GM23338 (cell line): ENCODE results near the gene IL6. TPM values are rescaled to one million over a fixed set of nuclear protein-coding genes. Genes with fewer than 3 reads are reported as not detected.
A peak's percentile ranks its signal among the peaks of the same experiment; 100 is the strongest.
"Not testable (repeated sequence)": the region's sequence is repeated elsewhere in the genome, so short reads cannot be mapped to it uniquely, and the experiment has no call there.

ENCODE experiments used
- ATAC-seq: fragments of 200-7000 bp; cut with Tn5 transposase; 3 replicates; pipeline ENCODE4 v1.9.1; 2020
- DNase-seq: peaks from one replicate; pipeline ENCODE4 v3.0.0-alpha.2; 2015; ENCODE audit warnings: low spot score
- H2AFZ ChIP-seq: fragments of 200-600 bp; sonication (generic); 2 replicates; pipeline ENCODE4 v1.8.0; 2016; ENCODE audit warnings: antibody characterized with exemption, mild to moderate bottlenecking, moderate library complexity
- H3F3A ChIP-seq: fragments of 200-600 bp; sonication (generic); replicated peaks from 2 replicates; pipeline ENCODE4 v1.8.0; 2017; ENCODE audit warnings: antibody characterized with exemption, mixed run types, low read depth
- H3K27ac ChIP-seq: fragments of 200-600 bp; sonication (generic); 2 replicates; pipeline ENCODE4 v1.6.1; 2016; ENCODE audit warnings: low read depth
- H3K27me3 ChIP-seq: fragments of 200-600 bp; sonication (generic); 2 replicates; pipeline ENCODE4 v1.8.0; 2016; ENCODE audit warnings: mild to moderate bottlenecking, mixed run types, moderate library complexity; ENCODE audit not compliant: insufficient read depth
- H3K36me3 ChIP-seq: fragments of 200-600 bp; sonication (generic); 2 replicates; pipeline ENCODE4 v1.8.0; 2016; ENCODE audit warnings: mild to moderate bottlenecking; ENCODE audit not compliant: insufficient read depth
- H3K4me1 ChIP-seq: fragments of 200-600 bp; sonication (generic); 2 replicates; pipeline ENCODE4 v1.8.0; 2016; ENCODE audit warnings: mild to moderate bottlenecking, moderate library complexity; ENCODE audit not compliant: insufficient read depth
- H3K4me2 ChIP-seq: fragments of 200-600 bp; sonication (generic); 2 replicates; pipeline ENCODE4 v1.7.1; 2017; ENCODE audit warnings: mixed run types
- H3K4me3 ChIP-seq: fragments of 200-600 bp; sonication (generic); 2 replicates; pipeline ENCODE4 v1.6.1; 2016; ENCODE audit warnings: mixed run types
- H3K79me2 ChIP-seq: fragments of 200-600 bp; sonication (generic); replicated peaks from 2 replicates; pipeline ENCODE4 v1.8.0; 2017; ENCODE audit warnings: mild to moderate bottlenecking; ENCODE audit not compliant: insufficient read depth
- H3K9me2 ChIP-seq: fragments of 200-600 bp; sonication (generic); 2 replicates; pipeline ENCODE4 v1.8.0; 2017; ENCODE audit not compliant: insufficient read depth
- H4K20me1 ChIP-seq: fragments of 200-600 bp; sonication (generic); replicated peaks from 2 replicates; pipeline ENCODE4 v1.8.0; 2017; ENCODE audit warnings: mild to moderate bottlenecking; ENCODE audit not compliant: insufficient read depth
- H3K27ac Mint-ChIP-seq: 2 replicates; pipeline ENCODE4 v1.8.0; 2020; ENCODE audit warnings: inconsistent platforms, mild to moderate bottlenecking, moderate library complexity, mixed read lengths
- H3K27me3 Mint-ChIP-seq: 3 replicates; pipeline ENCODE4 v1.8.0; 2022; ENCODE audit warnings: low read depth, mild to moderate bottlenecking, moderate library complexity, mixed read lengths, inconsistent platforms; ENCODE audit not compliant: insufficient read depth, poor library complexity
- H3K36me3 Mint-ChIP-seq: 3 replicates; pipeline ENCODE4 v1.8.0; 2021; ENCODE audit warnings: low read depth, mild to moderate bottlenecking, inconsistent platforms, moderate library complexity, mixed read lengths
- H3K4me1 Mint-ChIP-seq: 3 replicates; pipeline ENCODE4 v1.8.0; 2020; ENCODE audit warnings: mild to moderate bottlenecking, inconsistent platforms, mixed read lengths
- H3K4me3 Mint-ChIP-seq: 3 replicates; pipeline ENCODE4 v1.8.0; 2021; ENCODE audit warnings: moderate library complexity, mild to moderate bottlenecking, inconsistent platforms, mixed read lengths
- H3K9me3 Mint-ChIP-seq: 3 replicates; pipeline ENCODE4 v1.8.0; 2020; ENCODE audit warnings: moderate library complexity, mild to moderate bottlenecking, inconsistent platforms, mixed read lengths
- polyA plus RNA-seq: library from polyadenylated mRNA; unstranded; fragments of >200 nt; fragmentation: Nextera tagmentation; extraction: Ambion mirVana; gene quantifications from 2 replicates; pipeline ENCODE4 v1.2.1, GENCODE V29; 2016
- total RNA-seq: library from RNA; depleted of rRNA; stranded (reverse); fragments of >200 nt; shearing (Covaris generic); gene quantifications from 2 replicates; pipeline ENCODE4 v1.2.3, GENCODE V29; 2014

The IL6 gene
- total and polyA plus RNA-seq, 2 experiments from 2014 or later, result 1.6 TPM; not detected in 1

DNA sequence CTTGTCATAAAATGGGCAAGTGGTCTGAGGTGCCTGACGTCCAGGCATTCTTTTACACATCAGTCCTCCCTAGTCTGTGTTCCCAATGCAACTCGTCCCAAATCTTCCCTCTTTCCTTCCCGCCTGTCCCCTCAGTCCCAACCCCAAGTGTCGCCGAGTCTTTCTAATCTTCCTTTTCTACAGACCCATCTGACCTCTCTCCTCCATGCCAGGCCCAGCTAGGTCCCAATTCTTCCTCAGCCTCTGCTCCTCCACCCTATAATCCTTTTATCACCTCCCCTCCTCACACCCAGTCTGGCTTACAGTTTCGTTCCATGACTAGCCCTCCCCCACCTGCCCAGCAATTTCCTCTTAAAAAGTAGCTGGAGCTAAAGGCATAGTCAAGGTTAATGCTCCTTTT lies 22.3 kb upstream of the IL6 start:
- not testable (repeated sequence) for H4K20me1 ChIP-seq, H3K9me2 ChIP-seq, H3K4me3 ChIP-seq, DNase-seq, H3K27me3 Mint-ChIP-seq, H3K4me3 Mint-ChIP-seq, H3K4me2 ChIP-seq, H2AFZ ChIP-seq, ATAC-seq, H3K27me3 ChIP-seq, H3K27ac ChIP-seq, H3F3A ChIP-seq, H3K27ac Mint-ChIP-seq, H3K9me3 Mint-ChIP-seq, H3K36me3 ChIP-seq, H3K79me2 ChIP-seq, H3K36me3 Mint-ChIP-seq
- H3K4me1 ChIP-seq, result peaks cover 33% of the 10 kb centered on the region
- peaks cover 17% of the 10 kb centered on the region for H3K4me1 Mint-ChIP-seq

DNA sequence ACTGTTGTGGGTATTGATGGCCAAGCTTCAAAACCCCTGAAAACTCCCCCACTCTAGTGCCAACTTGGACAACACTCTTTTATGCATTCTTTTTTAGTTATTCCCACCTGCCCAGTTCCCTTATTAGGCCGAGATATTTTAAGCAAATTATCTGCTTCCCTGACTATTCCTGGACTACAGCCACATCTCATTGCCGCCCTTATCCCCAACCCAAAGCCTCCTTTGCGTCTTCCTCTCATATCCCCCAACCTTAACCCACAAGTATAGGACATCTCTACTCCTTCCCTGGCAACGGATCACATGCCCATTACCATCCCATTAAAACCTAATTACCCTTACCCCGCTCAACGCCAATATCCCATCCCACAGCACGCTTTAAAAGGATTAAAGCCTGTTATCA lies 21.1 kb upstream of the IL6 start:
- not testable (repeated sequence) for H3K27me3 ChIP-seq, H4K20me1 ChIP-seq, H3K79me2 ChIP-seq, H3K4me3 Mint-ChIP-seq, H3K27ac Mint-ChIP-seq, H2AFZ ChIP-seq, H3K4me2 ChIP-seq, H3K9me3 Mint-ChIP-seq, H3K27me3 Mint-ChIP-seq, H3K4me3 ChIP-seq, H3K36me3 ChIP-seq, H3K9me2 ChIP-seq, ATAC-seq, H3K27ac ChIP-seq, H3K36me3 Mint-ChIP-seq, DNase-seq, H3F3A ChIP-seq
- H3K4me1 Mint-ChIP-seq, result peaks cover 17% of the 10 kb centered on the region
- H3K4me1 ChIP-seq, result peaks cover 33% of the 10 kb centered on the region

- H3F3A ChIP-seq, H3K79me2 ChIP-seq, H3K4me3 Mint-ChIP-seq, H3K36me3 Mint-ChIP-seq, H3K36me3 ChIP-seq, H3K9me3 Mint-ChIP-seq, H3K9me2 ChIP-seq, H3K4me3 ChIP-seq, H2AFZ ChIP-seq, H3K27me3 Mint-ChIP-seq, H4K20me1 ChIP-seq, ATAC-seq, H3K4me2 ChIP-seq, H3K27me3 ChIP-seq, H3K27ac ChIP-seq, H3K27ac Mint-ChIP-seq, DNase-seq: not testable (repeated sequence)
- H3K4me1 Mint-ChIP-seq, result peaks cover 17% of the 10 kb centered on the region
- H3K4me1 ChIP-seq, result peaks cover 33% of the 10 kb centered on the region
Observed at GRCh38 chr7:22707026-22707691, 19.8 kb upstream of the IL6 start.

DNA sequence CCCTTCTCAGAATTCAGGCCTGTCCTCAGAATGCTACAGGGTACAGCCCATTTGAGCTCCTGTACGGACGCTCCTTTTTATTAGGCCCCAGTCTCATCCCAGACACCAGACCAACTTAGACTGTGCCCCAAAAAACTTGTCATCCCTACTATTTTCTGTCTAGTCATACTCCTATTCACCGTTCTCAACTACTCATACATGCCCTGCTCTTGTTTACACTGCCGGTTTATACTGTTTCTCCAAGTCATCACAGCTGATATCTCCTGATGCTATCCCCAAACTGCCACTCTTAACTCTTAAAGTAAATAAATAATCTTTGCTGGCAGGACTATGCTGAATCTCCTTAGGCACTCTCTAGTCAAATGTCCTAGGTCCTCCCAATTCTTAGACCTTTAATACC lies 18.8 kb upstream of the IL6 start:
- not testable (repeated sequence) for H3K9me2 ChIP-seq, H3K4me3 Mint-ChIP-seq, H4K20me1 ChIP-seq, H3F3A ChIP-seq, H3K36me3 Mint-ChIP-seq, H3K79me2 ChIP-seq, ATAC-seq, H3K9me3 Mint-ChIP-seq, H3K4me1 Mint-ChIP-seq, H3K36me3 ChIP-seq, H2AFZ ChIP-seq, H3K4me2 ChIP-seq, DNase-seq, H3K27ac Mint-ChIP-seq, H3K27me3 ChIP-seq, H3K4me3 ChIP-seq, H3K27me3 Mint-ChIP-seq
- Histone ChIP-seq H3K4me1 (peaks cover 24% of the 10 kb centered on the region), H3K27ac (peak overlapping the region; percentile 84; the same call in 1 of the 2 replicates)

DNA sequence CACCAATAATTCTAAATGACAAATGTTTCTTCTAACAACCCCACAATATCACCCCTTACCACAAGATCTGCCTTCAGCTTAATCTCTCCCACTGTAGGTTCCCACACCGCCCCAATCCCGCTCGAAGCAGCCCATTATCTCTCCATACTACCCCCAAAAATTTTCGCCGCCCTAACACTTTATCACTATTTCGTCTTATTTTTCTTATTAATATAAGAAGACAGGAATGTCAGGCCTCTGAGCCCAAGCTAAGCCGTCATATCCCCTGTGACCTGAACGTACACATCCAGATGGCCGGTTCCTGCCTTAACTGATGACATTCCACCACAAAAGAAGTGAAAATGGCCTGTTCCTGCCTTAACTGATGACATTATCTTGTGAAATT lies 18.3 kb upstream of the IL6 start:
- not testable (repeated sequence) for H3K4me1 Mint-ChIP-seq, H4K20me1 ChIP-seq, DNase-seq, H3K27me3 ChIP-seq, H3K4me2 ChIP-seq, H2AFZ ChIP-seq, H3K9me2 ChIP-seq, H3K4me3 Mint-ChIP-seq, ATAC-seq, H3K4me3 ChIP-seq, H3F3A ChIP-seq, H3K36me3 Mint-ChIP-seq, H3K27me3 Mint-ChIP-seq, H3K9me3 Mint-ChIP-seq, H3K27ac Mint-ChIP-seq, H3K79me2 ChIP-seq, H3K36me3 ChIP-seq
- peaks cover 19% of the 10 kb centered on the region for H3K4me1 ChIP-seq
- H3K27ac ChIP-seq, result peak overlapping the region; percentile 84; the same call in 1 of the 2 replicates
